ENCODE results near the gene PRSS58.

- TF ChIP-seq GATA2 (IDR thresholded peaks at IDR 0.05; ENCODE audit: low read depth, low read length) (no peak), GATA3 (IDR thresholded peaks at IDR 0.05; ENCODE audit: low read depth, low read length) (no peak)
Measured at GRCh38 chr7:142249918-142250317, 7.9 kb downstream of the PRSS58 start.

All from SH-SY5Y (cell line).